Ramos (cell line): Measurements from ENCODE around the gene POLR2A.
"Not testable (repeated sequence)": the region's sequence is repeated elsewhere in the genome, so short reads cannot be mapped to it uniquely, and the experiment has no call there.

Experiments used
- in situ Hi-C: fragments of 300-500 bp; cut with MboI; formaldehyde crosslinking; loops from one replicate; pipeline ENCODE4 v1.14.3; 2022; ENCODE audit warnings: low sequenced_read_pairs; ENCODE audit not compliant: unreplicated experiment

POLR2A gene

GRCh38 chr17:7477392-7478275, 6.5 kb upstream of the POLR2A start:
- in situ Hi-C loops: no loop called here

GRCh38 chr17:7478276-7479212, 5.6 kb upstream of the POLR2A start:
- in situ Hi-C loops: no loop called here

GRCh38 chr17:7479213-7480088, 4.7 kb upstream of the POLR2A start, which contains the start of gene ZBTB4:
Gene ZBTB4, minus strand, starts transcription at chr17:7479631. Its CDS starts 12,830 bp downstream, at chr17:7466801.
- in situ Hi-C loops: no loop called here

GRCh38 chr17:7480089-7480384, 4.1 kb upstream of the POLR2A start:
- in situ Hi-C loops: no loop called here

GRCh38 chr17:7481275-7481674, 2.9 kb upstream of the POLR2A start, which contains the start of gene SLC35G6:
Gene SLC35G6, plus strand, starts transcription at chr17:7481446. Its CDS starts 71 bp downstream, at chr17:7481517.
- in situ Hi-C loops: not testable (repeated sequence)

GRCh38 chr17:7481842-7482741, 2.1 kb upstream of the POLR2A start:
- in situ Hi-C loops: not testable (repeated sequence)

GRCh38 chr17:7482742-7483088, 1.5 kb upstream of the POLR2A start:
- in situ Hi-C loops: not testable (repeated sequence)

- in situ Hi-C loops: no loop called here
Observed at GRCh38 chr17:7483255-7484066, 705 bp upstream of the POLR2A start.

- in situ Hi-C loops: no loop called here
Observed at GRCh38 chr17:7484919-7485377, 782 bp downstream of the POLR2A start.

GRCh38 chr17:7486181-7486580, 2.0 kb downstream of the POLR2A start:
- in situ Hi-C loops: no loop called here

- in situ Hi-C loops: no loop called here
Observed at GRCh38 chr17:7490144-7490543, 6.0 kb downstream of the POLR2A start.

GRCh38 chr17:7491583-7491982, 7.4 kb downstream of the POLR2A start:
- in situ Hi-C loops: no loop called here

- in situ Hi-C loops: no loop called here
Observed at GRCh38 chr17:7493941-7494340, 9.8 kb downstream of the POLR2A start.

GRCh38 chr17:7495906-7496434, 11.8 kb downstream of the POLR2A start:
- in situ Hi-C loops: no loop called here

- in situ Hi-C loops: no loop called here
Observed at GRCh38 chr17:7496470-7497183, 12.5 kb downstream of the POLR2A start.

- in situ Hi-C loops: no loop called here
Observed at GRCh38 chr17:7497228-7497627, 13.1 kb downstream of the POLR2A start.

- in situ Hi-C loops: no loop called here
Observed at GRCh38 chr17:7497636-7498035, 13.5 kb downstream of the POLR2A start.
